A375 (cell line): ENCODE results near the gene OR13D1. TPM values are rescaled to one million over a fixed set of nuclear protein-coding genes. Genes with fewer than 3 reads are reported as not detected.

Experiments
- total RNA-seq: library from RNA; depleted of rRNA; stranded (reverse); fragments of >200 nt; shearing (Covaris generic); gene quantifications from 2 replicates; pipeline ENCODE4 v1.2.3, GENCODE V29; 2014; rRNA removed

The OR13D1 gene, protein sequence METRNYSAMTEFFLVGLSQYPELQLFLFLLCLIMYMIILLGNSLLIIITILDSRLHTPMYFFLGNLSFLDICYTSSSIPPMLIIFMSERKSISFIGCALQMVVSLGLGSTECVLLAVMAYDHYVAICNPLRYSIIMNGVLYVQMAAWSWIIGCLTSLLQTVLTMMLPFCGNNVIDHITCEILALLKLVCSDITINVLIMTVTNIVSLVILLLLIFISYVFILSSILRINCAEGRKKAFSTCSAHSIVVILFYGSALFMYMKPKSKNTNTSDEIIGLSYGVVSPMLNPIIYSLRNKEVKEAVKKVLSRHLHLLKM
- not detected in 2 replicates for total RNA-seq

DNA sequence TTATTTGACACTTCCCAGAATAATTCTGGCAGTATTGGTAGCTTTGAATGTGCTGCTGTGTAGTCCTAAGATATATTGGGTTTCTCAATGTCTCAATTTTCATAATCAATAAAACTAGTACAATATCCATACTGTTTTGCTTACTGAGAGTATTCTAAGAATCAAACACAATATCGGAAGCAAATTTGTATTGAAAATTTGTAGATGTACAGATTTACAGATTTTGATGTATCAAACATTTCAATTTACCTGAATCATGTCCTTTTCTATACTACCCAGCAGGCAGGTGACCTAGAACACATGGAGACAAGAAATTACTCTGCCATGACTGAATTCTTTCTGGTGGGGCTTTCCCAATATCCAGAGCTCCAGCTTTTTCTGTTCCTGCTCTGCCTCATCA is at the start of gene OR13D1:
OR13D1 (plus strand) TSS at position 301 of the 400 bp plus-strand sequence; CDS start at position 301, 0 bp downstream.

Other genes starting within 250 kb of the OR13D1 start
- gene OR13F1, start 190.3 kb upstream of the OR13D1 start, total RNA-seq: not detected in 2 replicates
- gene OR13C4, start 167.3 kb upstream of the OR13D1 start, total RNA-seq: not detected in 2 replicates
- gene OR13C3, start 157.7 kb upstream of the OR13D1 start, total RNA-seq: not detected in 2 replicates
- not detected in 2 replicates for gene OR13C8, start 125.3 kb upstream of the OR13D1 start, total RNA-seq
- gene OR13C5, start 95.1 kb upstream of the OR13D1 start, total RNA-seq: not detected in 2 replicates
- gene OR13C2, start 88.9 kb upstream of the OR13D1 start, total RNA-seq: not detected in 2 replicates
- not detected in 2 replicates for gene OR13C9, start 76.3 kb upstream of the OR13D1 start, total RNA-seq
- 12.4 and 14.4 TPM in 2 replicates for gene NIPSNAP3A, start 53.2 kb downstream of the OR13D1 start, total RNA-seq
- 2.4 and 2.5 TPM in 2 replicates for gene NIPSNAP3B, start 69.6 kb downstream of the OR13D1 start, total RNA-seq
- 6.5 and 8.4 TPM in 2 replicates for gene ABCA1, start 233.6 kb downstream of the OR13D1 start, total RNA-seq